Hepatocyte (in vitro differentiated cells): ENCODE data around the gene MYO1B.

Experiments
- CTCF ChIP-seq: fragments of 200-600 bp; sonication (generic); IDR thresholded peaks from 2 replicates; pipeline ENCODE4 v1.5.1; 2016; ENCODE audit warnings: antibody characterized with exemption, mild to moderate bottlenecking; ENCODE audit not compliant: poor library complexity
- EZH2 ChIP-seq: fragments of 200-600 bp; sonication (generic); IDR thresholded peaks from 2 replicates; pipeline ENCODE4 v1.6.1; 2016; ENCODE audit warnings: antibody characterized with exemption, mild to moderate bottlenecking, borderline replicate concordance
- EZH2phosphoT487 ChIP-seq: fragments of 200-600 bp; sonication (generic); IDR thresholded peaks from one replicate; pipeline ENCODE4 v1.6.1; 2018; ENCODE audit warnings: antibody characterized with exemption, mild to moderate bottlenecking, low read depth, moderate library complexity; ENCODE audit not compliant: unreplicated experiment, severe bottlenecking

DNA sequence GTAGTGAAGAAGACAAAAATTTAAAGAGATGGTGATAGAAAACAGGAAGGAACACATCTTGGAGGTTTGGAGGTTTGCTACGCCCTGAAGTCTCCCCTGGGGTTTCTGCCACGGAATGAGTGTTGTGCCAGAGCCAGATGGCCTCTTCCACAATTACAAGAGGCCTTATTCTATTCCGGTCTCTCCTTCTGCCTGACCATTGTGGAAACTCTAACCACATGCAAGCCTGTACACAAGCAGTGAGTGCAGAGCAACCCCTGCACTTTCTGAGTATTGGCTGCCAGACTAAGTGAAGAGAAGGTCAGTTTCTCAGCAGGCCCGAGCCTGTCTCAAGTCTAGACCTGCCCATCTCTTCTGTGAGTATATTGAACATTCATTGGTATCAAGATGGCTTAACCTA is 22.7 kb upstream of the MYO1B start:
- TF ChIP-seq CTCF (no peak), EZH2phosphoT487 (no peak), EZH2 (no peak)
